Globus pallidus (tissue), 1 donor: Measurements from ENCODE around the gene GPBP1L1.

Source experiments
- DNase-seq: peaks from one replicate; pipeline ENCODE4 v3.0.0-alpha.2; 2015; ENCODE audit warnings: low spot score

The GPBP1L1 gene

GRCh38 chr1:45589861-45590260, 96.5 kb downstream of the GPBP1L1 start:
- DNase-seq = no peak

GRCh38 chr1:45586769-45587168, 99.6 kb downstream of the GPBP1L1 start:
- no peak for DNase-seq

- no peak for DNase-seq
Measured at GRCh38 chr1:45585496-45586075, 100.7 kb downstream of the GPBP1L1 start.

GRCh38 chr1:45585110-45585426, 101.3 kb downstream of the GPBP1L1 start:
- no peak for DNase-seq

GRCh38 chr1:45584351-45585109, 101.8 kb downstream of the GPBP1L1 start:
- peak; percentile 89 for DNase-seq

GRCh38 chr1:45583666-45584350, 102.5 kb downstream of the GPBP1L1 start, which contains the start of gene NASP:
NASP (plus strand) TSS chr1:45584041; CDS start chr1:45584147, 106 bp downstream.
- DNase-seq = peak; percentile 89

- peak; percentile 99 for DNase-seq
Measured at GRCh38 chr1:45583264-45583665, 103.1 kb downstream of the GPBP1L1 start.
